ENCODE data around the gene SLC24A3. TPM values are rescaled to one million over a fixed set of nuclear protein-coding genes. Genes with fewer than 3 reads are reported as not detected.

The SLC24A3 gene
- total and polyA plus RNA-seq, 2 of the 13 experiments (the other 11 are each of a cell fraction or from before 2014, with no cell fraction given), result not detected

DNA sequence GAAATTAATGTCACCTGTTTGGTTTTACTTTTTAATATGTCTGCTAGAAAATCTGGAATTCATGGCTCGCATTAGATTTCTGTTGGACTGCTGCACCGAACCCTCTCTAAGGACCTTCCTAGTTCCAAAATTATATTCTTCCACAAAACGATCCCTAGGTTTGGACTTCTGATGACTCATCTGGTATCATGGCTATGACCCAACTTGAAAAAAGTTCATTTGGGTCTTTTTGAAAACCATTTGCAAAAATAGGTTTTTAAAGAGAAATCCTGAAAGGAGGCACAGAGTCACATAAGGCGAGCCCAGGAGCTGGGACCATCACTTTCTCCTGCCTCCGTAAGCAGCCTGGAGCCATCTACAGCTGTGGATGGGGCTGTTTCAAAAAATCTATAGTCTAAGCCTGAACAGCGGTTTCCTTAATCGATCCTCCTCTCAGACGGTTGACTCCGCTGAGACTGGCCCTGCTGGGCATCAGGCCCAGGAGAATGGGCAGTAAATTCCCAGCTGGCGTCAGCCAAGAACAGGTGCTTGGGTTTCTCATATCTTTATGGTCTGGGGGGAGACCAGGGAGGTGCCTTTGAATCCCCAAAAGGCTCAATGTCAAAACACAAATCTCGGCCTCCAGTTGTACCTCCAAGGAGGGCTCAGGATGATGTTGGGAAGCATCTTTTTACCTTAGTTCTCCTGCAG lies 44.6 kb downstream of the SLC24A3 start:
- Histone ChIP-seq H3K4me2 (ENCODE audit: low read depth, low read length) (no peak overlapping the region), H3K27me3 (ENCODE audit: control insufficient read depth in 1 of 2, insufficient read depth in 2 of 2, low read length in 2 of 2) (no peaks in the 10 kb centered on the region), H2AFZ (ENCODE audit: low read length) (no peak overlapping the region), H3K9me3 (ENCODE audit: low read length) (no peaks in the 10 kb centered on the region), H3K9ac (ENCODE audit: insufficient read depth, low read depth, low read length) (no peak overlapping the region), H3K79me2 (ENCODE audit: insufficient read depth, low read length) (no peaks in the 10 kb centered on the region), H3K36me3 (replicated peaks in 1 of 2; ENCODE audit: control insufficient read depth in 1 of 2, insufficient read depth in 2 of 2, low read length in 2 of 2) (no peaks in the 10 kb centered on the region), H3K27ac (ENCODE audit: extremely low read length, insufficient read depth, low read length) (no peak overlapping the region), H4K20me1 (ENCODE audit: insufficient read depth, low read length) (no peaks in the 10 kb centered on the region), H3K4me1 (ENCODE audit: insufficient read depth, low read length) (no peaks in the 10 kb centered on the region), H3K4me3 (replicated peaks in 1 of 3; ENCODE audit: insufficient read depth in 1 of 3, low read depth in 2 of 3, low read length in 3 of 3) (no peak overlapping the region)
- DNase-seq (ENCODE audit: low spot score) (no peak), FAIRE-seq (no peak), ATAC-seq (no peak)
- TF ChIP-seq ZNF441 (CRISPR knock-in tag; IDR thresholded peaks at IDR 0.05; ENCODE audit: borderline replicate concordance), result no peak
- TF ChIP-seq WIZ (CRISPR knock-in tag; IDR thresholded peaks at IDR 0.05), result no peak
- TF ChIP-seq HOXA5 (CRISPR knock-in tag; IDR thresholded peaks at IDR 0.05), result no peak
- TF ChIP-seq FOXM1 (CRISPR knock-in tag; IDR thresholded peaks at IDR 0.05), result no peak
- TF ChIP-seq KLF6 (CRISPR knock-in tag; IDR thresholded peaks at IDR 0.05), result no peak
- TF ChIP-seq RBAK (CRISPR knock-in tag; IDR thresholded peaks at IDR 0.05), result no peak
- no peak for TF ChIP-seq TBX2 (CRISPR knock-in tag; IDR thresholded peaks at IDR 0.05; ENCODE audit: borderline replicate concordance)
- TF ChIP-seq, protein P1, sequence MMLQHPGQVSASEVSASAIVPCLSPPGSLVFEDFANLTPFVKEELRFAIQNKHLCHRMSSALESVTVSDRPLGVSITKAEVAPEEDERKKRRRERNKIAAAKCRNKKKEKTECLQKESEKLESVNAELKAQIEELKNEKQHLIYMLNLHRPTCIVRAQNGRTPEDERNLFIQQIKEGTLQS (CRISPR knock-in tag; IDR thresholded peaks at IDR 0.05), result no peak
- no peak for TF ChIP-seq CBFB (CRISPR knock-in tag; IDR thresholded peaks at IDR 0.05)
- TF ChIP-seq, protein P2, sequence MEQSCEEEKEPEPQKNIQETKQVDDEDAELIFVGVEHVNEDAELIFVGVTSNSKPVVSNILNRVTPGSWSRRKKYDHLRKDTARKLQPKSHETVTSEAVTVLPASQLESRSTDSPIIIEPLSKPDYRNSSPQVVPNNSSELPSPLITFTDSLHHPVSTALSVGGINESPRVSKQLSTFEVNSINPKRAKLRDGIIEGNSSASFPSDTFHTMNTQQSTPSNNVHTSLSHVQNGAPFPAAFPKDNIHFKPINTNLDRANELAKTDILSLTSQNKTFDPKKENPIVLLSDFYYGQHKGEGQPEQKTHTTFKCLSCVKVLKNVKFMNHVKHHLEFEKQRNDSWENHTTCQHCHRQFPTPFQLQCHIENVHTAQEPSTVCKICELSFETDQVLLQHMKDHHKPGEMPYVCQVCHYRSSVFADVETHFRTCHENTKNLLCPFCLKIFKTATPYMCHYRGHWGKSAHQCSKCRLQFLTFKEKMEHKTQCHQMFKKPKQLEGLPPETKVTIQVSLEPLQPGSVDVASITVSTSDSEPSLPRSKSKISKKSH (CRISPR knock-in tag; IDR thresholded peaks at IDR 0.05; ENCODE audit: borderline replicate concordance), result no peak
- TF ChIP-seq, protein P3, sequence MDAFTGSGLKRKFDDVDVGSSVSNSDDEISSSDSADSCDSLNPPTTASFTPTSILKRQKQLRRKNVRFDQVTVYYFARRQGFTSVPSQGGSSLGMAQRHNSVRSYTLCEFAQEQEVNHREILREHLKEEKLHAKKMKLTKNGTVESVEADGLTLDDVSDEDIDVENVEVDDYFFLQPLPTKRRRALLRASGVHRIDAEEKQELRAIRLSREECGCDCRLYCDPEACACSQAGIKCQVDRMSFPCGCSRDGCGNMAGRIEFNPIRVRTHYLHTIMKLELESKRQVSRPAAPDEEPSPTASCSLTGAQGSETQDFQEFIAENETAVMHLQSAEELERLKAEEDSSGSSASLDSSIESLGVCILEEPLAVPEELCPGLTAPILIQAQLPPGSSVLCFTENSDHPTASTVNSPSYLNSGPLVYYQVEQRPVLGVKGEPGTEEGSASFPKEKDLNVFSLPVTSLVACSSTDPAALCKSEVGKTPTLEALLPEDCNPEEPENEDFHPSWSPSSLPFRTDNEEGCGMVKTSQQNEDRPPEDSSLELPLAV (CRISPR knock-in tag; conservative IDR thresholded peaks at IDR 0.05; ENCODE audit: low read depth), result no peak
- TF ChIP-seq, protein P4, sequence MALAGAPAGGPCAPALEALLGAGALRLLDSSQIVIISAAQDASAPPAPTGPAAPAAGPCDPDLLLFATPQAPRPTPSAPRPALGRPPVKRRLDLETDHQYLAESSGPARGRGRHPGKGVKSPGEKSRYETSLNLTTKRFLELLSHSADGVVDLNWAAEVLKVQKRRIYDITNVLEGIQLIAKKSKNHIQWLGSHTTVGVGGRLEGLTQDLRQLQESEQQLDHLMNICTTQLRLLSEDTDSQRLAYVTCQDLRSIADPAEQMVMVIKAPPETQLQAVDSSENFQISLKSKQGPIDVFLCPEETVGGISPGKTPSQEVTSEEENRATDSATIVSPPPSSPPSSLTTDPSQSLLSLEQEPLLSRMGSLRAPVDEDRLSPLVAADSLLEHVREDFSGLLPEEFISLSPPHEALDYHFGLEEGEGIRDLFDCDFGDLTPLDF (CRISPR knock-in tag; IDR thresholded peaks at IDR 0.05), result no peak
- TF ChIP-seq, protein P5, sequence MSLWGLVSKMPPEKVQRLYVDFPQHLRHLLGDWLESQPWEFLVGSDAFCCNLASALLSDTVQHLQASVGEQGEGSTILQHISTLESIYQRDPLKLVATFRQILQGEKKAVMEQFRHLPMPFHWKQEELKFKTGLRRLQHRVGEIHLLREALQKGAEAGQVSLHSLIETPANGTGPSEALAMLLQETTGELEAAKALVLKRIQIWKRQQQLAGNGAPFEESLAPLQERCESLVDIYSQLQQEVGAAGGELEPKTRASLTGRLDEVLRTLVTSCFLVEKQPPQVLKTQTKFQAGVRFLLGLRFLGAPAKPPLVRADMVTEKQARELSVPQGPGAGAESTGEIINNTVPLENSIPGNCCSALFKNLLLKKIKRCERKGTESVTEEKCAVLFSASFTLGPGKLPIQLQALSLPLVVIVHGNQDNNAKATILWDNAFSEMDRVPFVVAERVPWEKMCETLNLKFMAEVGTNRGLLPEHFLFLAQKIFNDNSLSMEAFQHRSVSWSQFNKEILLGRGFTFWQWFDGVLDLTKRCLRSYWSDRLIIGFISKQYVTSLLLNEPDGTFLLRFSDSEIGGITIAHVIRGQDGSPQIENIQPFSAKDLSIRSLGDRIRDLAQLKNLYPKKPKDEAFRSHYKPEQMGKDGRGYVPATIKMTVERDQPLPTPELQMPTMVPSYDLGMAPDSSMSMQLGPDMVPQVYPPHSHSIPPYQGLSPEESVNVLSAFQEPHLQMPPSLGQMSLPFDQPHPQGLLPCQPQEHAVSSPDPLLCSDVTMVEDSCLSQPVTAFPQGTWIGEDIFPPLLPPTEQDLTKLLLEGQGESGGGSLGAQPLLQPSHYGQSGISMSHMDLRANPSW (CRISPR knock-in tag; IDR thresholded peaks at IDR 0.05; ENCODE audit: borderline replicate concordance), result no peak
- POLR2A ChIA-PET, result interaction anchor here (0.7 kb wide), 1 partner anchor 14 kb away, joined by 3 read pairs; no protein-coding TSS in a partner anchor
- no TSS peak for BruUV-seq (replicated peaks)
- WGBS (ENCODE audit: low lambda C conversion rate), result 54% methylated on average over 11 of the region's 11 CpGs
- in situ Hi-C loops (cut with HindIII; ENCODE audit: extremely low pct_ligation_motif_present, low pct_unique_long_range_greater_than_20kb), result no loop called here
- CTCF ChIA-PET (ENCODE audit: low intra/inter-chr PET ratio, low total read pairs), result no interaction called here
- intact Hi-C loops (cut with micrococcal nuclease; ENCODE audit: unreplicated experiment), result no loop called here
